NCI-H345 (cell line): ENCODE results near the gene KY.

Experiments used
- DNase-seq: peaks from one replicate; lab custom pipeline; 2025; lab: John Stamatoyannopoulos, UW

The KY gene

DNA sequence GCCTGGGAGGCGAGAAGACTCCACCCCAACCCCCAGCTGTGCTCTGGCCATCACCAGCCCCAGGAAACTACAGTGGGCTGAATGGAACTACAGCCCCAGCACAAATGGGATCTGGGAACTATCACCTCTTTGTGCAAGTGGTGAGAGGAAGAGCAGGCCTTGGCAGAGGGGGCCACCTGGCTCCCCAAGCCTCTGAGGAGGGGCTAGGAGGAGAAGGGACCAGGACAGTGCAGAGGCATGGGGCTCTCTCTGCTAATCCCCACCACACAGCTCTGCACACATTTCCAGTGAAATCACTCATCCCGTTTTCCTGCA, 31.6 kb downstream of the KY start:
- no peak for DNase-seq

DNA sequence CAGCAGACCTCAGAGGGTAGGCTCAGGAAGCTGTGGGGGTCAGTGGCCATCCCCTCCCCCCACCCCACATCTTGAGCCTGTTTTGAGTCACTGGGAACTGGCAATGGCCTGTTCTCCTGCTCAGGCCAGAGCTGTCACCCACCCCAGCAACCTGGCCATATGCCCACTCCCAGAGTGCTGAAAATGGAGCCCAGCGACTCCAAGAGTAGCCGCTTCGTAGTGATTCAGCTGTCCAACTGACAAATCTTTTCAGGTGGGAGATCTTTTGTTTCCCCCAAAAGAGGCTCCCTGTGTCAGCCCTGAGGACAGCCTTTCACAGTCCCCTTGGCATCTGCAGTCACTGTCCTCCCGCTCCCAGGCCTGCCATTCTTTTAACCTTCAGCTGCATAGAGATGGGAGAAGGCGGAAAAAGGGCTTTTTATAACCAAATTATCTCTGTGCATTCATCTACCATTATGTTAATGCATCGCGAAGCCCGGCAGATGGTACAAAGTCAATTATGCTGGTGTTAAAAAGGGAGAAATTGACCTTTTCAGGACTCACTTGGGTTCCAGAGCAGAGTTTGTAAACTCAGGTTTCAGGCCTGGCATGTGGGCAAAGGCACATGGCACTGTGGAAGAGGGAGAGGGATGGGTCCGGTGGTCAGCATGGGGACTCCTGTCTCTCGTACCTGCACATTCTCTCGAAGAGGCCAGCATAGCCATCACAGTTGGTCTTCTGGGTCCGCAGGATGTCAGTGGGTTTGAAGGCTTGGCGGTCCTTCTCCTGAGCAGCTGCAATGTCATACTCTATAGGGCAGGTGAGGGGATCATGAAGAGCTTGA, 32.1 kb downstream of the KY start:
- no peak for DNase-seq

DNA sequence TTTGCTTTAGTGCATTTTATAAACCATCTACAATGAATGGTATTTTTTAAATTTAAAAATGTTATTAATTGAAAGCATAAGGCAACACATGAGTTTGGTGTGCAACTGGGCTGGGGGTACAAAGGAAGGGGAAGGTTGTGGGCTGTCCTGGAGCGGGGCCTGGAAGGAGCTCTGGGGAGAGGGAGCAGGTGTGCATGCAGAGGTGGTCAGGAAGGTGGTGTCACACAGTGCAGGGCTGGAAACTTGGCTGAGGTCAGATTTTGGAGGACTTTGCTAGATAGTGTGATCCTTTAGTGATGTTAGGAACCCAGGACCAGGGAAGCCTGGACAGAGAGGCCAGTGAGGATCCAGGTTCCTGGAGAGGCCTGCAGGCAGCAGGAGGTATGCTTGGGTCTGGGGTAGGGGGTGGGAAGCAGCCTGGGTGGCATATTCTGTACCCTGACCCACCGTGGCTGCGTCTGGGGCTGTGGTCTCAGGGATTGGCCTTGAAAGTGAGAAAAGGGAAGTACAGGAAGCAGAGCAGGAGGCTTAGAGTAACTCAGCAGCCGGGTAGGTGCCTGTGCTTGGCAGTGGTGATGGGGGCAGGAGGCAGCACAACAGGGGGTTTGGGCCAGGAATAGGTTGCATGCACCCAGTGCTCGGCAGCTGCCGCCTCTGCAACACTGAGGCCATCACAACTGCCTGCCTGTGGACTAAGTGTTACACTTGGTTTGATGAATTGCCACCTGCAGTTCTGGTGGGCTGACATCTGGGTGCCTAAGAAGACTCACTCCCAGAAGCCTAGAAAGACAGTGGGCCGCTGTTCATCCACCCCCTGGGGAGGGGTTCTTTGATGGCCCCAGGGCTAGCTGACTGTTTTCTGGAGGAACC, 33.0 kb downstream of the KY start:
- DNase-seq = no peak

DNA sequence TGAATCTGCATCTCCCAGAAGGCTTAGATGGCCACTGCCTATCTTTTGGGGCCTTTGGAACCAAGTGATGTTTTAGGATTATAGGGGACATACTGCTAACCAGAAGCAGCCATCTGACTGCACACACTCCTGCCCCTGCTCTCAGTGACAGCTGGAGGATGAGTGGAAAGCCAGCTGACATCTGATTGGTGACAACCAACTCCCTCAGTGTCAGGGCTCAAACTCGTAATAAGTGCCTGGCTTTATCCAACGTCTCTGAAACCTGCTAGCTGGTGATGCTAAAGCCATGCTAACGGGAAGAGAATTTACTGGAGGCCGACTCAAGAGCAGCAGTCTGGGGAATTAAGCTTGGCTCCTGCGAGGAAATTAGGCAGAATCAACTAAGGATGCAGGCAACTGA, 35.1 kb downstream of the KY start:
- DNase-seq = no peak

DNA sequence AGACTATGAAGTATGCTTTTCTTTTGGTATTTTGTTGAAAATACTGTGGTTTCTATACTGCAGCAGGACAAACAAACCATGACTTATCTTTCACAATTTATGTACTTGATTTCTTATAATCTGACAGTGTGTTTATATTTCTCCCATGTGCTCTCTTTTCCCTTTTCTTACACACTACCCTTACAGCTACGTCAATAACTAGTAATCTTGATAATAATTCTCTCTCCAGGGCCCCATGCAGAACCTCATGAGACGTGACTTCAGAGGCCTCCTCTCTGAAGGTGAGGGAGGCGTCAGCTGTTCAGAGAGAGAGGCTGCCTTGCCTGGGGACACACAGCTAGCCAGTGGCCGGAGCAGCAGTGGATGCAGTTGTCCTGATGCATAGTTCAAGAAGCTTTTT, 35.9 kb downstream of the KY start:
- DNase-seq = no peak

DNA sequence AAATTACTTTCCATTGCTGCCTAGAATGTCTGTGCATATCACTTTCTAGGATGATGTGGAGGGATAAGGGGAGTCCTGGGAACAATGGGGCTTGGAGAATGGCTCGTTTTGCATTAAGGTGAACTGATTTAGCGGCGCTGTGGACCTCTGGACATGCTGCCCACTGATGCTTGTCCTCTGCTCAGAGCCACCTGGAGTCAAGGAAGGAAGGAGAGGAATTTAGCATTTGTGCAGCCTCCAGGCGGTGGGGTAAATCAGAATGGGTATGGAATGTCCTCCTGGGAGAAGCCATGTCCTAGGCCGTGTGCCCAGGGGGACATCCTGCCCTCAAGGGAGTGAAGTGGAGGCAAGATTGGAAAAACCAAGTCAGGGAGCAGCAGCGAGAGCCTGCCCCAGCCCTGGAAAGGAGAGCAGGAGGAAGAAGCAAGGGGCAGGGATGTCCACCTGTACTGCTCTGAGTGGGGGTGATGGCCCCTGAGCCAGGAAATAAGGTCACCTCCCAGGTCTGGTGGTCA, 37.8 kb downstream of the KY start:
- no peak for DNase-seq

DNA sequence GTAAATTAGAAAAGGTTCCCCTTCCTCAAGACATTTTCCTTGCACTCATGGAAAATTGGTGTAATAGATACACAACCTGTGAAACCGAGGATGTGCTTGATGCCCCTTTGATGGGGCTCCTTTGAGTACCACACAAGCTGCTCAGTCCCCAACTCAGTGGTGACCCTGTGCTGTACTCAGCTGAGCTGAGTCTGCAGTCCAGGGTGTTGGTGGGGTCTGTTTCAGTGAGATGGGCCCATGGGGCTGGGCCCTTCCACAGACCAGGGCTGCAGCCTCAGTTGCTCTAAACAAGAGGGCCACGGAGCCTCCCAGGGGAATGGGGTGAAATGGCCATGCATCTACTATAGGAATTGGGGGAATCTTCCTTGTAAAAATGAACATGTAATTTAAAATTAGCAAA, 39.3 kb downstream of the KY start:
- DNase-seq = no peak

DNA sequence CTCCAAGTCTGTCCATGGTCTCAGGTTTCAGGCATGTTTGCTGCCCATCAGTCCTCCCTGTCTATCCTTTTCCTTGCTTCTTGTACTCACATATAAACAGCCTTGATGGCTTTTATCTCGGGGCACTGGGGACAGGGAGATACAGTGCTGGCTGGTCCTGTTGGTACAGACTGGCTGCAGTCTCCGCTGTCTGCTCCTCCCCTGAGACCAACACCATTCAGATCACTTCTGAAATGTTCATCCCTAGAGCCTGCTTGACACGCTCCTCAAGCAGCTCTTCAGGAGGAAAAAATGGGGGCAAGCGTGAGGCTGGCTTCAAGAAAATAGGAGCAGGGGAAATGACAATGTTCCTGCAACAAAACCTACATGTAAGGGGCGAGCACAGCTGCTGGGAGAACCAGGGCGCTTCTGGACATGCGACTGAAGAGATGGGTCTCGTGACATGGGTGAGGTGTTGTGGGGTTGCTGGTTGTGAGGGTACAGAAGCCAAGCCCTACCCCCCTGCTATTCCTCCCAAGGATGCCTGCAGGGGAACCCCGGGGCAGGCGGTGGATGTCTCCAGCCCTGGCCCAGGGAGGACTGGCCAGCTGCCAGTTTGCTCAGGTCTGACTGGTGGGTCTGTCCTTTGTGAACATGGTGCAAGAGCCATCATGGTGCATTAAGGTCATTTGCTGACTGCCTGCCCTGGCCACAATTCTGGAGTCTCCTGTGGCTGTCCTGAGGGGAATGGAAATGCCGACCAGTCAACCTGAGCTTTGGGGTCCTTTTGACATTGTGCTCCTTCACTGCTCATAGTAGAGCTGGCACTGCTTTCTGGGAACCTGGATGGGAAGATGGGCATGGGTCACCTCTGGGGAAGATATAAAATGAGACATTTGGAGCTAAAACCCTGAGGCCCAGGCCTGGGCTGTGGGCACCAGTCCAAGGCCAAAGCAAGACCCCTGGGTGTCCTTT, 40.1 kb downstream of the KY start:
- DNase-seq = no peak

DNA sequence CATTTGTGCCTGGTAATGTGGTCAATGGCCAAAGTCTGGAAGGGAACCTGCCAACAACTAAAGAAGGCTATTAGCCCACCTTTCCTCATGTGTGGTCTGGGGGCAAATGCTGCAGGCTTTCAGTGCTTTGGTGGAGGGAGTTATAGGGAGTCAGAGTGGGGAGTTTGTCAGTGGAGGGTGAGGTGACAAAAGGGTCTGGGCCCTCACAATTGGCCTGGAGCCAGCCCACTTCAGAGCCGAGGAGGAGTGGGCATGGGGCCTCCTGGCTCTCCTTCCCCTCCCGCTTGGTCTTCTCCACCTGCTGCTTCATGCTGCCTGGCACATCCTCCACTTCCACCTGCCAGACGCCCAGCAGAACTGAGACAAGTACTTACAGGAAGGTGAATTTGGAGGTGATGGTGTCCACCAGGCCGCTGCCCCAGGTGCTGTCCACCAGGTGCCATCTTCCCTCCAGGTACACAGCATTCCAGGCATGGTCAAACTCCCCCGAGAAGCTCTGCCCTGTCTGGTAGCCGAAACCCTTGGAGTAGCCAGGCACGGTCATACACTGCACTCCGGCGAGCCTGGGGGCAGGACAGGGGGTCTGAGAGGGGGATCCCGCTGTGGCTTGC, 40.9 kb downstream of the KY start:
- peak; percentile 26 for DNase-seq

DNA sequence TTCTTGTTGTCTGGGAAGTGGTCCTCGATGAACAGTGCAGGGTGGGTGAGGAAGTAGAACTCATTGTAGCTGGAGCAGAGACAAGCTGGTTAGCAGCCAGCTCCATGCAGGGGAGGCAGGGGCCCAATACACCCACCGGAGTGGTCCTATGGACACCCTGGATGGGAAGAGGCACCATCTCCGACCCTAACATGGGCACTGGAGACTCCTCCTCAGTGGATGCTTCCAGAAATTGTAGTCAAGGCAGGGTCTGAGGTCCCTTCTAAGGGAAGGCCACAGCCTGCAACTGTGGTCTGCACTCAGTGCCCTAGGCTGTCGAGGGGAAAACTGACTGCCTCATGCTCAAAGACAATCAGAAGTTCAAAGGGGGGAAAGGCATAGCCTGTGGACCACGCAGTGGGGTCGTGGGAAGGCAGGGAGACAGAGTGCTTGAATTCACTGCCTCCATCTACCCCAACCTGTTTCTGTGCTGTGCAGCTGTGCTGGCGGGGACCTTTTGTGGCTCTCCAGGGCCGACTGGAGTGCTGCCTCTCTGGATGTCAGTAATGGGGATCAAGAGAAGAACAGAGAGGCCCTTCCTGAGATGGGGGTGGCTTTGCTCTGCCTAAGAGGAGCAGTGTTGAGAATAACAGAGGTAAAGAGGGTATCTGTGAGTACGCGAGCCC, 41.9 kb downstream of the KY start:
- no peak for DNase-seq

DNA sequence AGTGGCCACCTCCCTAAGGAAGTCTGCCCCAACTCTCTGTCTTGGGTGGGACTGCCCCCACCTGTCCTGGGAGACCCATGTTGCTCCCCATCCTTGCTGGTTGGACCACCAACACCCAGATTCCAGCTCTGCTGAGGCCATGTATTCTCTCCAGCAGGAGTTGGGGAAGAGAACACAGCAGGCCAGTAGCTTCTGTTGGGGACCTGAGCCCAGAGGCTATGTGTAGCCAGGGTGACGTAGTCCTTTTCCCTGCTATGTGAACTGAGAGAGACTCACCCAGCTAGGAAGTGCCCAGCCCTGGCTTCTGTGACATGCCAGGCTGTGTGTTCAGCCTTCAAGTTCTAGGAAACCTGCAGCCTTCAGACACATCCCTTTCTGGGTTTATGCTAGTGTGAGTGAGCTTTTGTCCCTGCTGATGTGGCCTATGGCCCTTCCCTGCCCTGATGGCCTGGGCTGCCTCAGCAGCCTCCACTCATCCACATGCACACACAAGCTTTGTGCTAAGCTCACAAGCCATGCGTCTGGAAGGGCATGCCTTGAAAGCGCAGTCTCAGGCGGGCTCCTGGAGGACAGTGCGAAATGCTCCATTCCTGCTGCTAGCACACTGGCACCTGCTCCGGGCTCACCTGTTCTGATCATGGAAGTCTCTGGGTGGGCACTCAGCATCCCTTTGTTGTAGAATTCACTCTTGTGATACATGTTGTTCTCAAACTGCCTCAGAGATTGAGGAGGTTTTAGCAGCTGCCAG, 42.6 kb downstream of the KY start:
- peak; percentile 41 for DNase-seq

DNA sequence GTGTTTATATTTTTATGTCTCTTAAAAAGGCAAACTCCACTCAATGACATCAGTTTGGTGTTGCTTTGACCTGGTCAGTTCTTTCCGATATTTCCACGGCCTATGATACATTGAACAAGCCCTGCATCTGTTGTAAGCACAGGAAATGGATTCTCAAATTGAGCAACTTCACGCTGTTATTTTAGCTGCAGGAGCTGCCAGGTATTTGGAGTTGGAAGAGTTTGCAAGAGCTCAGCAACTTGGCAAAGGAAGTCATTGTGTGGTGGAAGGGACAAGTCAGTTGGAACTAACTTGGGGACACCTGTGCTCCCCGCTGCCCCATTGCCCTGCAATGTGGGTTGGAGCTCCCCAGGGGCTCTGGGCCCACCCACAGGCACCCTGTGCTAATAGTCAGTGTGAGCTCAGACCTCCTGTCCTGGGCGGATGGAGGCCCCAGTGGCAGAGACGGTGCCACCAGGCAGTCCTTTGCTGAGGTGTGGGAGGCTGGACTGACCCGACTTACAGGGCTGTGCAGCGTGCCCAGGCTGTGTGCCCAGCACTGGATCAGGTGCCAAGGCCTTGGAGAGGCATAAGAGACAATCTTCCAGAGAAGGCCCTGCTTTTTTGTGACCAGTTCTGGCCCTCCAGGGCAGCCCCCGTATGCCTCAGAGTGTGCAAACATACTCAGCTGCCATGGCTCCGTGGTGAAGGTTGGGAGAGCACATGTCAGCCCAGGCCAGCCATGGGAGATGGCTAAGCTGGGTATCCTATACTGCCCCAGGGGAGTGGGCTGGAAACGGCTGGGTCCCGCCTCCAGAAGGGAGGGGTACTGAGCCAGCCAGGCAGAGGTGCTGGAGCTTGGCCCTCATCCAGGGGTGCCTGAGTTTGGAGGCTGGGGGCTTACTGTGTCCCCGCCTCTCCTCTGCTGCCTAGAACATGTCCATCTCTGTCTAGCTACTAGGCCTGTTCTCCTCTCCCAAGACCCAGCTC, 43.5 kb downstream of the KY start:
- no peak for DNase-seq

DNA sequence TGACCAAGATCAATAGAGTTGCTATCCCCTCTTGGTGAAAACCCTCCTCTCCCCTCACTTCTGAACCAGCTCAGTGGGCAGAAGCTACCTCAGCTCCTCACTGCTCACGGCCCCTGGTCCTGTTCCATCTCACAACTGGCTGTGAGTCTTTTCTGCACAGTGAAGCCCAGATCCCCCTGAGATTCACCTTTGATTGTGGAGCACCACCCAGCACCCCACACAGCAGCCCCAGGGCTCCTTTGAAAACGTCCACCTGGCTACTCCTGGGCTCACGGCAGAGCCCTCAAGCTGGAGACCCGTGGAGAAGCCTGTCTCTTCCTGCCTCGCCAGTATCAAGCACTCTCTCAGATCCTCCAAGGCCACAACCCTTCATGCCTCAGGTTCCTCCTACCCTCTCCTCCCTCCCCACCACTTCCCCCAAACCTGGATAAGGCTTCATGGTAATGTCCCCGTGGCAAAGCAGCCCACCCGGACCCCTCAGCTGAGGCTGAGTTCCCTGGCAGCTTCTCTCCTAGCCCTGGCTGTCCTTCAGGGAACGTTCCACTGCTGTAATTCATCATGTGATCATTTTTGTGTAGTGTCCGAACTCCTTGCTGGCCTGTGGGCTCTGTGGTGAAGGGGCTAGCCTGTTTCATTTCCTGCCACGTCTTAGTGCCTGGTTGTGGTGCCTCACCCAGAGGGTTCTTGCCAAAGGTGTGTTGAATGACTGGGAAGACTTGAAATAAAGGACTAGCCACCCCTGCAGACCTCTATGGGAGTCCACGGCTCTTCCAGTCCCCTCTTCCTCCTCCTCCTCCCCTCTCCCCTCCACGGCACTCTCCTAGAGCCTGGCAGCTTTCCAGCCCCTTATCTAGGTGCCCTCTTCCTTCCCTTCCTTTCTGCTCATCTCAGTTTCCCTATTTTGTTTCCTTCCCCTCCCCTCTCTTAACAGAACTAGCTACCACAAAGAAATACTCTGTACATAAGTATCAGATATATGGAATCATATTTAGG, 44.5 kb downstream of the KY start:
- peak; percentile 14 for DNase-seq

DNA sequence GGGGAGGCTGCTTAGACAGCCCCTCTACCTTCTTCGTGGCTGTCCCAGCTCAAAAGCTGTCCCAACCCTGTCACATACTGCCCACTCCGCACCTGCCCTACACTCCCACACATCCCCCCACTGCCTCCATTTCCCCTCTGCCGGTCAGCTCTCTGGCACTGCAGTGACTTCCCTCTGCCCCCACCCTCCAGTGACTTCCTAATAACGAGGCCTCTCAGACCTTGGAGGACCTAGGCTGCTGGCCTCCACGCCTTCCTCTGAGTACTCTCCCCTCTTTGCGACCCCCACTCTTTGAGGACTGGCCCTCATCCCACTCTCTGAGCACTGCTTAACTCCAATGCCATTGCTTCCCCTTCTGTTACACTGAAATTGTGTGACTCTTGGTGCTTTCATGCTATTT, 45.3 kb downstream of the KY start:
- DNase-seq = no peak

DNA sequence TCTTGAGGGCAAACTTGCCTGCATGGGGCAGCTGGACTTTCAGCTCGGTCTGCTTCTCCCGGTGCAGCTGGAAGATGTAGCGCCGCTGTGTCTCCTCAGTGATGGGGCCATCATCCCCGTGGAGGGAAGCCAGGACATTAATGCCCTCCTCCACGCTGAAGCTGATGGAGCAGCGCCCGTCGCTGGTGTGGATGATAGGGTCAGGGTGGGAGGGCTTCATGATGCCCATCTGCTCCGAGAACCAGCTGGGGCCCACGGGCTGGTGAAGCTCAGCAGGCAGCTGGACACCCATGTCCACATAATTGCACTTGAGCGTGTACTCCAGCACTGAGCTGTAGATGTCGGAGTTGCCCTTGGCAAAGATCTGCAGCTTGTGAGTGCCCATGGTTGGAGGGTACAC, 46.9 kb downstream of the KY start:
- no peak for DNase-seq

DNA sequence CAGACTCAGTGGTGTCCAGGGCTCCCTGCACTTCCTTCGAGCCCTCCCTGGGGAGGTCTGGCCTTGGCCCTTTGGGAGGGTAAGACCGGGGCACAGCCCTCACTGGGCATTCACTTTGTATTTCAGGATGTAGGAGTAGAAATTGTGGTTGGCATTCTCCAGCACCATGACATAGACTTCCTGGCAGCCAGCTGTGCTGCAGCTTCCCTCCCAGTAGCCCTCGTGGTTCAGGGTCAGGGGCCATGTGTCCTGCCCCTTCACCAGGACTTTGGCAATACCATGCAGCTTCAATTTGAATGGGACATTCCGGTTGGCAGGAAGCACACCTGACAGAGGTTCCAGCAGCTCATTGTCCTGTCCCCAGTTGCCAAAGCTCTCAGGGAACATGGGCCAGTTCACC, 47.3 kb downstream of the KY start:
- no peak for DNase-seq

DNA sequence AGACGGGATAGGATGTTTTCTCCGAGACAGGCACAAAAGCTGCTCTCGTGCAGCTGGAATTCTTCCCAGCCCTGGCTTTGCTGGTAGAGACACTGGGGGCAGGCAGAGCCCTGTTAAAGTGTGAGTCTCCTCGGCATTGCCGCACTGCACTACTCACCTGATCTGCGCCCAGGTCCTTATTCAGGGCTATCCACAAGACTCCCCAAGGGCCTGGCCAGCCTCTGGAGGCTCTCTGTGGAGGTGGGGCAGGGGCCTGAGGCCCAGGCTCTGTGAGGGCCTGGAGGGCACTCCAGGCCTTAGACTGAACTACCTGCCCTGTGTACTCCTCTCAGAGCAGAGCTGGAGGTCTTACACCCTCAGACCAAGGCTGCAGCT, 48.4 kb downstream of the KY start:
- DNase-seq = no peak
